Stimulated activated CD8-positive, alpha-beta memory T cell treated with anti-CD3 and anti-CD28 coated beads, Interleukin-2, amount 100 ng/mL, for 1 hour (primary cell): ENCODE results near the gene HPCAL1.

Source experiments
- DNase-seq, 2 donors: peaks; one replicate each; pipeline ENCODE4 v3.0.0-alpha.2; 2020; ENCODE audit warnings: low read depth in 2 of 2

HPCAL1 gene

GRCh38 chr2:10390369-10390801 is 87.7 kb downstream of the HPCAL1 start:
- DNase-seq = no peak

- no peak for DNase-seq
These were observed 89.4 kb downstream of the HPCAL1 start for GRCh38 chr2:10392100-10392499.

- DNase-seq = no peak
These were observed 89.8 kb downstream of the HPCAL1 start for GRCh38 chr2:10392548-10392947.

- no peak for DNase-seq
These were observed 90.4 kb downstream of the HPCAL1 start for GRCh38 chr2:10392951-10393639.

- DNase-seq = no peak
These were observed 90.9 kb downstream of the HPCAL1 start for GRCh38 chr2:10393640-10393982.

- DNase-seq = no peak
These were observed 93.2 kb downstream of the HPCAL1 start for GRCh38 chr2:10395893-10396292.

GRCh38 chr2:10396464-10396863 is 93.8 kb downstream of the HPCAL1 start:
- DNase-seq = no peak

GRCh38 chr2:10397297-10397875 is 94.7 kb downstream of the HPCAL1 start:
- no peak for DNase-seq

- DNase-seq = no peak
These were observed 95.2 kb downstream of the HPCAL1 start for GRCh38 chr2:10397878-10398277.

GRCh38 chr2:10398496-10398895 is 95.8 kb downstream of the HPCAL1 start:
- no peak for DNase-seq

GRCh38 chr2:10399358-10399757 is 96.7 kb downstream of the HPCAL1 start:
- DNase-seq = no peak

- no peak for DNase-seq
These were observed 97.3 kb downstream of the HPCAL1 start for GRCh38 chr2:10400002-10400401.

- no peak for DNase-seq
These were observed 97.9 kb downstream of the HPCAL1 start for GRCh38 chr2:10400568-10400977.

- DNase-seq = no peak
These were observed 98.6 kb downstream of the HPCAL1 start for GRCh38 chr2:10400978-10401951.

GRCh38 chr2:10402062-10402585 is 99.4 kb downstream of the HPCAL1 start:
- no peak for DNase-seq

- DNase-seq = no peak
These were observed 100.0 kb downstream of the HPCAL1 start for GRCh38 chr2:10402653-10403215.

- DNase-seq = no peak
These were observed 101.8 kb downstream of the HPCAL1 start for GRCh38 chr2:10404324-10405143.

- no peak for DNase-seq
These were observed 102.7 kb downstream of the HPCAL1 start for GRCh38 chr2:10405448-10405847.

GRCh38 chr2:10406016-10406415 is 103.3 kb downstream of the HPCAL1 start:
- DNase-seq = no peak

GRCh38 chr2:10406491-10407188 is 103.9 kb downstream of the HPCAL1 start:
- no peak for DNase-seq

GRCh38 chr2:10407432-10407831 is 104.7 kb downstream of the HPCAL1 start:
- DNase-seq = no peak
